Suppressor macrophage treated with lipopolysaccharide for 1 hour (primary cell): ENCODE data around the gene MNX1.

ENCODE experiments used
- DNase-seq, 3 donors: peaks; one replicate each; pipeline ENCODE4 v3.0.0-alpha.2; 2020 to 2022

MNX1 gene

GRCh38 chr7:157032644-157033482, 22.4 kb upstream of the MNX1 start:
- DNase-seq = no peak

GRCh38 chr7:157032128-157032527, 21.7 kb upstream of the MNX1 start:
- DNase-seq = no peak

DNA sequence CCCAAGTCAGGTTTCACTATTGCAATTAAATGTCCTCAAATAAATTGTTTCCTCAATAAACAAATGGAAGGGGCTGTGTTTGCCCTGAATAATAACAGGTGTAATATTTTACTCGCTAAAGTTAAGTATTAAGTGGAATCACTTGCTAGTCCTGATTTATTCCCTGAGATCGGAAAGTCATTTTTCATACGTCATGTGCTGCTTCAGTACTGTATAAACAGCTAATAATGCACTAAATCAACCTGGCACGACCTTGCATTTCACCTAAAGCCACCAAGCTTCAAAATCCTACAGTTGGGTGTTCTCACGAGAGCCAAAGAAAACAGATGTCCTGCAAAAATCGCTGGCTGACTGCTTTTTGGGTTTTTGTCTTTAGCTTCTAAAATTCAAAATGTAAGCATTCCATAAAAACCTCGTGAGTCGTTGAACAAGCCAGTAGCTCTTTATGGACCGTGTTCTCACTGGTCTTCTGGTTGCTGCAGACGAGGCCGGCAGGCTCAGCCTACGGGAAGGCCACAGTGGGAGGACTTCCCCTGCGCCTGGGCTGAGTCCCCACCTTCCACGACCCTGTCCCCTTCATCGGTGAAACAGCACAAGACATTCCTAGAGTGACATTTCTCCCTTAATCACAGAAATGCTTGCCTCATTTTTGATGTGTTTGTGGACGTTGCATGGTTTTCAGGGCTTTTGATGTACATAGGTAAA, 17.9 kb upstream of the MNX1 start:
- DNase-seq = no peak

DNA sequence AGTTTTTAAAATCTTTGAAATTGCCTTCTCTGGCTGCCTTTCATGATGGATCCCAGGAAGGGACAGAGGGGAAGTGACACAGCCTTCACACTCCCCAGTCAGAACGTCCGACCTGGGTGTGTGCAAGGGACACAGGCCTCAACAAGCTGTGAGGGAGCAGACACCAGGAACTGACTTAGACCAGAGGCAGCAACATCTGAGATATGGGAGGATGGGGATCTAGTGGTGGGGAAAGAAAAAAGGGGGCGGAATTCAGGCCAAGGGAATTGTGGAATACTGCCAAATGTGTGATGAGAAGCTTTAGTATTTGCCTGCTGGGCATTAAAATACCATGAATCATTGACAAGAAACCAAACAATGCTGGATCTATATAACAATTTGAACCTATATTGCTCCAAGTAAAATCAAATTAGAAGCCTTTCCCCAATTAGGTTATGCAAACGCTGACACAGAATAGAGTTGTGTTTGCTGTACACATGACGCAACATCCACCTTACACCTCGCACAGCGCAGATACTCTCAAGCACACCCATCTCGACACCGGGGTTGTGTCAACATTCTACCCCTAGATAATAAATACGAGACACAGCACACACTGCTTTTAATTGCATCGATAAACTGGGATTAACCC, 17.2 kb upstream of the MNX1 start:
- no peak for DNase-seq

GRCh38 chr7:157024716-157025115, 14.3 kb upstream of the MNX1 start:
- no peak for DNase-seq

DNA sequence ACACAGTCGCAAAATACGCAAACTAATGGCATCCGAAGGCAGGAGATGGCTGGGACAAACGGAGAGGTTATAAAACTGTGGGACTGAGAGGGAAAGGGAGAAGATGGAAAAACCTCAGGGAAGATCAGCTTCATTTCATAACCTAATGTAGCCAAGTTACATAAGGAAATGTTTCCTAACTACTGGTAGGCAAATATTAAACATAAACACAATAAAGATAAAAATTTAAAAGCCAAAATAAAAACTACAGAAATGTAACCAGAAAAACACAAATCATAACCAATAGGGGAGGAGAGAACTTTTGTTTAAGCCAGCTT, 13.1 kb upstream of the MNX1 start:
- no peak for DNase-seq

DNA sequence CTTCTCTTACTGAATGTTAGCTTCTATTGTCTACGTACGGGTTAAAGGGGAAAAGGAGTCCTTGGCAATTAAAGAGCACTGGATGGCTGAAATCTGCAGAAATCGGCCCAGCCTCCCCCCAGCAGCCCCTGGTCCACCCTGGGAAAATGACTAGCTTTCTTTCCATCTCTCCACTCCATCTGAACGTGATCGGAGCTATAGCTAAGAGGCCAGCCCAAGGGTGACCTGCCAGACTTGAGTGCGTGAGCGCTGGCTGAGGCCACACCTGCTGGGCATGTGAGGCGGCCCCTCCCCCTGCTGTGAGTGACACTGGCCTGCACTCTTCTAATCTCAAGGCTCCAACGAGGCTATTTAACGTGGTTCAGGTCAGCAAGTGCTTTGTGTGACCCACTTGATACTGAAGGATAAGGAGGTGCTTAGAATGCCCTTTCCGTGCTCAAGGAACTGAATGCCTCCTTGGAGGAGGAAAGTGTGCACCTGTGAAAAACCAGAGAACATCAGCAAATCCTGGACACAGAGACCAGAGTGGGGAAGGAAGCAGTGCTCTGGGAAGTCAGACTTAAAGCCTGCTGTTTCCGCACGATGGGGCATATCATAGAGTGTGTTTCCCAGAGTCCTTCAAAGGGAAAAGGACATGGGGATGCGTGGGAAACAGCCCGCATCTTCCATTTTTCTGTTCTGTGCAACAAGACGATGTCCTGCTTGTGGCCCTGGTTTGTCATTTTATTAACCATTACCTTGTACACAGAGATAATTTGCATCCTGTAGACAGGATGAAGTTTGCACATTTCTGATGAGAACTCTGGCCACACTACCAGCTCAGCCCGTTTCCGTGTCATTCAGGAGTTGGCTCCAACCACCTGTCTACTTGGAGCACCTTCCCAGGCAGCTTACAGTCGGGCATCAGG, 12.5 kb upstream of the MNX1 start:
- DNase-seq = no peak

- DNase-seq = no peak
These were observed 11.6 kb upstream of the MNX1 start for GRCh38 chr7:157021871-157022680.

- DNase-seq = no peak
These were observed 10.8 kb upstream of the MNX1 start for GRCh38 chr7:157021071-157021870.

- DNase-seq = no peak
These were observed 10.1 kb upstream of the MNX1 start for GRCh38 chr7:157020514-157021070.

DNA sequence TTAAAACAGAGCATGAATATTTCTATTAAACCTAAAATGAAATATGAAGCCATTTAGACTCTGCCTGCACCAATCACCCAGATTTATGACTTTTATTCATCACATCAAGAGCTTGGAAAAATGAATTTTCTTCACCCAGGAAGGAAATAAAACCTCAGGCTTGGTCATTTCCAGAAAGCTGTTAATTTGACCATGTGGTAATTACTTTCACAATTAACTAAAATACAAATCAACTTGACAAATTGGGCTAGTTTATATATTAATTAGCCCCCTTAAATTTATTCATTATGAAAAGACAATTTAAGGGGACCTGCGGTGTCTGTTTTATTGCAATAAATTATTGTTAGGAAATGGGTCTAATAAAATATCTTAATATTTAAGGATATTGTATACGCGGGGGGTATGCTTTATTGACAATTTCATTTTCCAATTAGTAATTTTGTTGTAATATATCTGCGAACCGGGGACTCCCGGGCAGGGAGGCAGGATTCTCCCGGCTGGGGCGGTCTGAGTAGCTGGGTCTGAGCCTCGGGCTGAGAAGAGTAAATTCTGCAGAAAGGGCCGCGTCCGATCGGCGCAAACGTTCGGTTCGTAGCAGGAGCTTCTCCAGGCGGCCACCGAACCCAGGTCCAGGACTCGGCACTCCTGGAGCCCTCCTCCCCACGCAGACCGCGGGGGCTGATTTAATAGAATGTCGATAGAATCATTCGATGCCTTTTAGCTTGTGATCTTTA, 9.4 kb upstream of the MNX1 start:
- no peak for DNase-seq

- DNase-seq = no peak
These were observed 8.6 kb upstream of the MNX1 start for GRCh38 chr7:157018997-157019608.

DNA sequence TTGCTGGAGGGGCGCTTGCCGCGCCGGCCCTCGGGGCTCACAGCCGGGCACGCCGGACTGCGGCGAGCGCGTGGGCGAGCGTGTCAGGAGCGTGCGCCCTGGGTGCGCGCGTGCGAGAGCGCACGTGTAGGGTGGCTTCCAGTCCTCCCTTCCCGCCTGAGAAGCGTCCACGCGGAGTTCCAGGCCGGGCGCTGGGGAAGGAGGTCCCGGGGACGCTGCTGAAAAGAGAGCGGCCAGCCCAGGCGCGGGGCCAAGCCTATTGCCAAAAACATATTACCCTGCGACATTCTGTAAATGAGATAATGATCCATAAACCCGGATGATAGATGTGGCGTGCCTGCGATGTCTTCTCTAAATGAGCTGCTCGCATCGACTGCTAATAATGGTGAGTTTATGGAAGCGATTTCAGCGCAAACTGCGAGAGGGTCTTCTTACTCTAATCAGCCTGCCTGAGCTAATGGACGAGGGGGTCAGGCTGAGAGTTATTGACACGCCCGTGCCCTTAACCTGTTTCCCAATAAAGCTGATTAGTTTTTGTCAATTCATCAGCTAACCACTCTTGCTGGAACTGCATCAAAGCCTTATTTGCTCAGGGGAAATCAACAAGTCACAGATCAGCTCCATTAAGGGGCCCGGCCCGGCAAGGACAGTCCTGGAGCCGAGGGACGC, 8.0 kb upstream of the MNX1 start:
- no peak for DNase-seq

GRCh38 chr7:157017603-157018327, 7.3 kb upstream of the MNX1 start:
- no peak for DNase-seq

- DNase-seq = no peak
These were observed 6.7 kb upstream of the MNX1 start for GRCh38 chr7:157017149-157017548.

DNA sequence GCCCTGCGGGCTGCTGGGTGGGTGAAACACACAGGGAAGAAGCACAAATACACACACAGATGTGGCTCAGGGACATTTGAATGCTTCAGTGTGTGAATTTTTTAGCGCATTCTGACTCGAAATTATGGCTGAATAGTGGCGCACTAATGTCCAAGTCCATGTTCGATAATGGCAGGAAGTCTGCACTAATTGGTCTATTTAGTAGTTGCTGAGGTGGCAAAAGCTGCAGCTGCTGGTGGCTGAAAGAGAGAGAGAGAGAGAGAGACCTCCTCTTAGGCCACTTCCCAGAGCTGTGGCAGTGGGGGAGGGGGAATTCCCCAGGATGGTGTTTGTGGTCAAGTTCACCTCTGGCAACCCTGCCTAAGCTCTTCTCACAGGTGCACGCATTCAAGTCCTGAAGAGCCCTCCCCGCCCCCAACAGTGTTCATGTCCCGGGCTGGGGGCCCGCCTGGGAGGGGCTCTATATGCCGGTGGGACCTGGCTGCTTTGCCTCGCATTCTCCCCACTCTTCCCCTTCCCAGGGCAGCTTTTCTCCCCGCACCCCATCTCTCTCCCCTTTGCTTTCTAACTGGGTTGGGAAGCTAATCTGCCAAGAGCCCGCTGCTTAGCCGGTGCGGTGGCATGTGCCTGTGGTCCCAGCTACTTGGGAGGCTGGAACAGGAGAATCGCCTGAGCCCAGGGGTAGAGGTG, 6.0 kb upstream of the MNX1 start:
- DNase-seq = no peak

- DNase-seq = no peak
These were observed 5.5 kb upstream of the MNX1 start for GRCh38 chr7:157016024-157016351.
